Measurements from ENCODE around the gene PTGFR.

Gene PTGFR

DNA sequence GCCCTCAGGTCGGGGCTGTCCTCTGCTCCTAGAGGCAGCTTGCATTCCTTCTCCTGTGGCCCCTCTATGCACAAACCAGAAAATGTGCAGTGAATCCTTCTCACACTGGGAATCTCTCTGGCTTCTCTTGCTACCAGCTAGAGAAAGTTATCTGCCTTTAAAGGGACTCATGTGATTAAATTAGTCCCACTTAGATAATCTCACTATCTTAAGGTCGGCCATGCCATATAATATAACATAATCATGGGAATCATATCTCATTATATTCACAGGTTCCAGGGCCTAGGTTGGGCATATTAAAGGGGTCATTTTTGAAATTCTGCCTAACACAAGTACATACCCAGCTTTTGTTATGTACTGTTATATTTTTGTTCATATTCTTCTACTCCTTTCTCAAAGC is 31.4 kb downstream of the PTGFR start:
- no peak for DNase-seq

DNA sequence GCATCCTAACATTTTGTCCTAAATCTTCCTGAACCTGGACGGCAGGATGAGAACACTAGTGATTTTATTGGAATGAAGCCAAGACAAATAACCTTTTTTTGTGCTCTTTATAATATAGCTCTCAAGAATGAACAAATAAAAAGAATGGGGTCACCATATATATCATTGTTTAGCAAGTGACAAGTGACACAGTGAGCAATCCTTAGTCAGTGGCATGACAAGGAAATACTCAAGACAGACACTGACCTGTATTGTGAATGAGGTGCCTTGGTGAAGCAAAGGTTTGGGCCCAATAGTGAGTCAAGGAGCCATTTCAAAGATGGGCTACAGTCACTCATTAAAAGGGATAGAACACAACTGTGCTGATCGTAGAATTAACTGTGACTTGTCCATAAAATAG is 35.7 kb downstream of the PTGFR start:
- no peak for DNase-seq

DNA sequence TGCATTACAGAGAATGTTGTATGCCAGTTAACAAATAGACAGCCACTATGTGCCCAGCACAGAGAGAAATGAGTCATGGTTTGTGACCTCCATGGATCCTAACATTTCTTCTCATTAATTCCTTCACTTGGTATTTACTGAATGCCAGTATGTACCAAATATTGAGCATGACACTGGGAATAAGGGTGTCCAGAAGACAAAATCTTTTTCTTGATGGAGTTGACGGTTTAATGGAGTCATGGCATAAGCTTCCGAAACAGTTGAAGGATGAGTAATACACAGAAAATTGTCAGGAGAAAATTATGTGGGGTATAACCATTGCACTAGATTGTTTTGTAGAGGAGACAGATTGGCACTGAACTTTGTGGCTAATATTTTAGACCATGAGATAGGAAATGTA is 36.9 kb downstream of the PTGFR start:
- no peak for DNase-seq

DNA sequence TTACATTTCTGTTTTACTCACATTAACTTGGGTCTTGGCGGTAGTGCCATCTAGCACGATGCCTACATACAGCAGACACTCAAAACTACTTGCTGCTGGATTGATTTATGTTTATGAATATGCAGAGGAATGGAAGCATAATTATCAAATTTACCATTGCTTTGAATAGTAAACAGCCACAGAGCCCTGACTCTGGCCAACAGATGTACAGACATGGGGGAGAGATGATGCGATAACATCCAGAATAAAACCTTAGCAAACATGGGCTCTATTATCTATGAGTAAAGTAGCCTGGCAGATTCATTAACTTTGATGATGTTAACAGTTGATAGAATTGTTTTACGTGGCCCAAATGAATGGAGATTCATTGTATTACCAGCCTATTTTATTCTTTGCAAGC is 42.8 kb downstream of the PTGFR start:
- DNase-seq, result no peak

DNA sequence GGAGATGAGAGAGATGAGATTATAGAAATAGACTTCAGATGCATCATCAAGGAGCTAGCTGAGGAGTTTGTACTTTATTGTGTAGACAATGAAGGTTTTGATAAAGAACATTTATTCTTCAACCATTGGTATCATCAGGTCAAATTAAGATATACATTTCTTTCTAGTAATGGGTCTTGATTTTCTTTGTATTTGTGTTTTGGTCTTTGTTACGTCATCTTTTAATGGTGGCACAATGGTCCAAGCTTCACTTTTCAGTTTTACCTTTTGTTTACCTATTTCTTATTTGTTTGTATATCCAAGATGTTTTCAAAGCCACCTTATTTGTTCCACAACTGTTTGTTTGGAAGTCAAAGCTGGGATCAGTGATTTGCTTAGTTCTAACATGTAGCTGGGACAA is 44.5 kb downstream of the PTGFR start:
- no peak for DNase-seq

DNA sequence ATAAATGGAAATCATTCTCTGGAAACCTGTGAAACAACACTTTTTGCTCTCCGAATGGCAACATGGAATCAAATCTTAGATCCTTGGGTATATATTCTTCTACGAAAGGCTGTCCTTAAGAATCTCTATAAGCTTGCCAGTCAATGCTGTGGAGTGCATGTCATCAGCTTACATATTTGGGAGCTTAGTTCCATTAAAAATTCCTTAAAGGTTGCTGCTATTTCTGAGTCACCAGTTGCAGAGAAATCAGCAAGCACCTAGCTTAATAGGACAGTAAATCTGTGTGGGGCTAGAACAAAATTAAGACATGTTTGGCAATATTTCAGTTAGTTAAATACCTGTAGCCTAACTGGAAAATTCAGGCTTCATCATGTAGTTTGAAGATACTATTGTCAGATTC is 45.7 kb downstream of the PTGFR start:
- DNase-seq, result no peak

DNA sequence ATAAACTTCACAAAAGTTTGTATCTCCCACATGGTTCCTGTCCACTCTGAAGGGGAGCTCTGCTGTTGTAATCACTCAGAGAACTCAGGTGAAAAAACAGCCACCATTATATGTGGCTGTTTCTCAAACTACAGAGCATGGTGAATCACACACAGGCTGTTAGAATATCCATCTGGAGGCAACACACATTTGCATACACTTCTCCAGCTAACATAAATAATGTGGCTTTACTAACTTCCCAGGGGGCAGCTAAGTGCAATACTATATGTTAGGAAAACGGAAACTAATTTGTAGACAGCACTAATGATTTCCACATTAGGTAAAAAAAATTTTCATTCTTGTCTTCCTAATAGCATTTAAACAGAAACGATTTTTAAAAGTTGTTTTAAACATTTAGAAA is 49.3 kb downstream of the PTGFR start:
- no peak for DNase-seq

DNA sequence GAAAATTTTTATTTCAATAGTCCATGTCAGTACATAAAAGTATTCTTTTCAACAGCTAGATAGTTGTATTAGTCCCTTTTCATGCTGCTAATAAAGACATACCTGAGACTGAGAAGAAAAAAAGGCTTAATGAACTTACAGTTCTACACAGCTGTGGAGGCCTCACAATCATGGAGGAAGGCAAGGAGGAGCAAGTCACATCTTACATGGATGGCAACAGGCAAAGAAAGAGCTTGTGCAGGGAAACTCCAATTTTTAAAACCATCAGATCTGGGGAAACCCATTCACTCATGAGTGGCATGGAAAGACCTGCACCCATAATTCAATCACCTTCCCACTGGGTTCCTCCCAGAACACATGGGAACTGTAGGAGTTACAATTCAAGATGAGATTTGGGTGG is 50.7 kb downstream of the PTGFR start:
- DNase-seq, result no peak

DNA sequence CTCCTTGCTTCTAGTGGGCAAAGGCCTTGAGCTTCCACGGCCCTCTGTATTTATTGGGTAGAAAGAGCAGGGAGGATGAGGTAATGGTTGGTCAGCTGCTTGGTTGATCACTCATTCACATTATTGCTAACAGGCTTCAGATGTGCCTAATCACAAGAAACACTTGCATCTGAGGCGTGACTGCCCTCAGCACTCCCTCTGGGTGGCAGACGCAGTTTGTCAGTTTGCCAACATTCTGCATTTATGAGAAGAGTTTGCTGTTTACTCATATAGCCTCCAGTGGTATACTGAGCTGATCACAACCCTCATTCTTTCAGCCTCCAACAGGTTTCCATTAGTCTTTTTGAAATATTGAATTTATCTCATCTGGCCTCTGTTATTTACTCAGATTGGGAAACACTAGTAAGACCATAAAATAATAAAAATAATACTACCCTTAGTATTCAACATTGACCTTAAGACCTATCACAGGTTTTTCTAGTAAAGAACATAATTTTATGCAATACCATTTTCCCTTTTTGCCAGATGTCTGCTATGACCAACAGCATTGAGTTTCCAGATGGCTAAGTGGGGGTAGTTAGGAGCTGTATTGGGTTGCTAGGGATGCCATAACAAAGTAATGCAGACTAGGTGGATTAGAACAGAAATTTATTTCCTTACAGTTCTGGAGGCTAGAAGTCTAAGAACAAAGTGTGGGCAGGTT is 53.3 kb downstream of the PTGFR start:
- DNase-seq, result no peak

DNA sequence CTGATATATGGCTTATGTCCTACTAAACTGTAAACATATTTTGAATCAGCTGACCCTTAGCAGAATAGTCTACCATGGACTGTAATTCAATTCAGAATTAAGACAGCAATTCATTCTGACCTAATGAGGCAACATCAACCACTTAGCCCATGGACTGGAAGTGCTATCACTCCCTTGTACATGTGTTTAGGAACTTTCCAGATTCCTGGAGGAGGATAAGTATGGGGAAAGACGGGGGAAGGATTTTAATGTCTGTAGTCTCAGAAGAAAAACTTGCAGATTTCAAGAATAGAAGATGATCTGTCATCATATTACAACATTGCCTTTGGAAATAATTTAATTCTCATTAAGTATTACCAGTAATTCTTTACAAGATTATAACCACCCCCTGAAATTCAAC is 56.3 kb downstream of the PTGFR start:
- no peak for DNase-seq

DNA sequence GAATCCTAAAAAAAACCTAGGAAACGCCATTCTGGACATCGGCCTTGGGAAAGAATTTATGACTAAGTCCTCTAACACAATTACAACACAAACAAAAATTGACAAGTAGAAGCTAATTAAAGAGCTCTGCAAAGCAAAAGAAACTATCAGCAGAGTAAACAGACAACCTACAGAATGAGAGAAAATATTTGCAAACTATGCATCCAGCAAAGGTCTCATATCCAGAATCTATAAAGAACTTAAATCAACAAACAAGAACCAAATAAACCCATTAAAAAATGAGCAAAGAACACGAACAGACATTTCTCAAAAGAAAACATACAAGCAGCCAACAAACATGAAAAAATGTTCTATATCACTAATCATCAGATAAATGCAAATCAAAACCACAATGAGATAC is 58.6 kb downstream of the PTGFR start:
- DNase-seq, result no peak

DNA sequence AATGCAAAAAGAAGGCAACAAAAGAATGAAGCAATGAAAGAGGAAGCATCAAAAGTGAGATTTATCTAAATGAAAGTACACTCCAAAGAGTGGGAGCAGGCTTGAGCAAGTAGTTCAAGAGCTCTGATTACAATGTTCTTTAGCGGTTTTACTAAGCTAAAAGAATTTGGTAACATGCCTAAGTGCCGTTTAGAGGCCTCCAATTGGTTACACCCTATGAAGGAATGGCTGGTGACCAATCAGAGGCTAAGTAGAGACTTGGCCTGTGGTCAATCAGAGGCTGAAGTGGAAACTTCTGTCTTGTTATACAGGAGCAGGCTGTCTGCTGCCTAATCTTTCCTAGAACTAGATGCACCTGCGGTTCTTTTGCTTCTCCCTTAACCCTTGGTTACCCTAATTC is 59.1 kb downstream of the PTGFR start:
- no peak for DNase-seq

DNA sequence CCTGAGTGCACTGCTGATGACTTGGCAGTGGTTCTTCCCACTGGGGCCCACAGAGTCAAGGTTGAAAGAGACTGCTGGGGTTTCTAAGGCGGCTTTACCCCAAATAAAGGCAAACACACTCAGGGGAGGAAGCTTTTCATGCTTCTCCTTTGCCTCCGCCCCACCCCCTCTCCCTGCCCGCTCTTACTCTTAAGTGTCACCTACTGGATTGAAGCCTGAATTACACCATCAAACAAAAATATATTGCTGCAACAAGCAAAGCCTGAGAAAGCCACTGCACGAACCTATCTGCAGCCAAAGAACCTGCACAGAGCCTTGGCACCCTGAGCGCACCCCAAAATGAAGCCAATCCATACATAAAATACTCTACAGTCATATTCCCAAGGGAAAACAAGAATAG is 63.1 kb downstream of the PTGFR start:
- no peak for DNase-seq

DNA sequence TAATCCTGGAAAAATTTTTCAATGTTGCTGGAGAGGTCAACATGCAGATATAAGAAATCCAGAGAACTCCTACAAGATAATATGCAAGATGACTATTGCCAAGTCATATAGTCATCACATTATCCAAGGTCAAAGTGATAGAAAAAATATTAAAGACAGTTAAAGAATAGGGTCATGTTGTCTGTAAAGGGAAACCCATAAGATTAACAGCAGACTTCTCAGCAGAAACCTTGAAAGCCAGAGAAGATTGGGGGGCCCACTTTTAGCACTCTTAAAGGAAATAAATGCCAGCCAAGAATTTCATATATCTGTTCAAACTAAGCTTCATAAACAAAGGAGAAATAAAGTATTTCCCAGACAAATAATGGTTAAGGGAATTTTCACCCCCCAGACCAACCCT is 64.1 kb downstream of the PTGFR start:
- no peak for DNase-seq

DNA sequence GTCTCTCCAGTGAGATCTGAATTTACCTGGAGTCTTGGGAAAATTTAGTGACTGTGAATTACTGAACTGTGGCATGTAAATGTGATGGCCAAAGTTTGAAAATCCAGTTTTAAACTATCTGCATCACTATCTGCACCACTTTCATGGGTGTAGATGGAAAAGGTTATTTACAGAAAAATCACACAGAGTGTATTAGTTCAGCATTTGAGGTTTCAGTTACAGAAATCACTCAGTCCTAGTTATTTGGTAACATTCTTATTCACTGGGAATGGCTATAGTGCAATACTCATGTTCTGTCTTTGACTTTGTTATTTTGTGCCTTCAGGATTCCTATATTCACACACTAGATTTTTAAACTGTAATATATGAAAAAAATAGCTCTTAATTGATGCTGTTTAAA is 68.9 kb downstream of the PTGFR start:
- DNase-seq, result no peak

DNA sequence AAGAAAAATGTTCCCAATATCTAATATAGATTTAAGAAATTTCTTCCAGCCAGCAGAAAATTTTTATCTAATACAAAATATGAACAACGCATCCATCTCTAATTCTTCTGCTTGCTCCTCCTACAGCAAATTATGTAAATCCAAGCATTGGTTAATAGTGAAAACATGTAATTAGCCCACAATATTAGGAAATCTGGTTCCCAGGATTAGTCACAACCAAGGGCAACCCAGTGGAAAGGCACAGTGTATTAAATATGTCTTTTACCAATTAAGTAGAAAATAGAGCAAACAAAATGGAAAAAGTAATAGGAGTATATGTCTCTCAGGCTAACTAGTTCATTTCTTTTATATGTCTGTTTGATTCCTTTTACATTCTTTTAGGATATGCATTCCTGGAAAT is 70.0 kb downstream of the PTGFR start:
- DNase-seq, result no peak

DNA sequence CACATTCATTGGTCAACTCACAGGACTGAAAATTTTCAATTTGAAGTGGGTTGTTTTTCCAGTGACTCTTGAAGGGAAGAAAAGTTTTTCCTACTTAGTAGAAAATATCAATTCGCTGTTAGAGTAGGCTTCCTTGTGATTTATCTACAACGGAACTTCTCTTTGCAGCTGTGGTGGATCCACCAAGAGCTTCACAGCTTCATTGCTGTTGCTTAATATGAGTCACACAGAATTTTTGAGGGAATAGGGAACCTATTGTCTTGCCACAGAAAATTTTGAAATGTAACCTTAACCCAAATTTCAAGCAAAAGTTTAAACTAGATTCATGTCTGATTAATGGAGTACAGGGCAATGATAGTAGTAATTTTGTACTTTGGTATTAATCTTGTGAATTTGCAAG is 71.1 kb downstream of the PTGFR start:
- no peak for DNase-seq

DNA sequence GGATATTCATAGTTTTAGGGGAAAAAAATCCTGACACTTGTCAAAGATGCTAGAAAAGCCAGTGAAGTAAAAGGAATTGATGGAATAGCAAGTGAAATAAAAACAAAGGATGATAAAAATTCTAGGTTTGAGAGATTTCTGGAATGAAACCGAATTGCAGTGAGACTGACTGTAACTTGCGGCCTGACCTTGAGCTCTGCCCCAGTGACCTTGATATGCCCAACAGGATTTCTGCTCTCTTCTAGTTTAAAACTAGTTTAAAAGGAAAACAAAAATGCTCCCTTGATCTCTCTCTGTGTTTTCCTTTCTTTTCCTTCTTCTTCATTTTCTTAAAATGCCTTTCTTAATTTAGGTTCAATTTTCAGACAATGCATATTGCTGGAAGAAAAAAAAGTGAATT is 74.6 kb downstream of the PTGFR start:
- DNase-seq, result no peak

DNA sequence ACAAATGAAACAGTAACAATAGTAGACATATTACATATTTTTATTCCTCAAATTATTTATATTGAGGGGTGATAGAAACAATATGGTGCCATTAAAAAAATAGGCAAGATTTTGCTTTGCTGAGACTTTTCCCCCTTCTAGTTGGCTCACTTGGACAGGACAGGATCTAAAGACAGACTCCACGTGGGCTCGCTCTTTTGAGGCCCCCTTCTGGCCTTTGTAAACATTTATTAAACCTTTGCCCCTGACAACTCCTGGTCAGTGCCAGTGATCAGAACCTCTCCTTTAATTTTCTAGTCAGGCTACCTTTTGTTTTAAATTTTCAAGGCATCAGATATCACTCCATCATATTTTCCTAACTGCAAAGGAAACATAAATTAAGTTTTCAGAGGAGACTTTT is 79.8 kb downstream of the PTGFR start:
- DNase-seq, result no peak

DNA sequence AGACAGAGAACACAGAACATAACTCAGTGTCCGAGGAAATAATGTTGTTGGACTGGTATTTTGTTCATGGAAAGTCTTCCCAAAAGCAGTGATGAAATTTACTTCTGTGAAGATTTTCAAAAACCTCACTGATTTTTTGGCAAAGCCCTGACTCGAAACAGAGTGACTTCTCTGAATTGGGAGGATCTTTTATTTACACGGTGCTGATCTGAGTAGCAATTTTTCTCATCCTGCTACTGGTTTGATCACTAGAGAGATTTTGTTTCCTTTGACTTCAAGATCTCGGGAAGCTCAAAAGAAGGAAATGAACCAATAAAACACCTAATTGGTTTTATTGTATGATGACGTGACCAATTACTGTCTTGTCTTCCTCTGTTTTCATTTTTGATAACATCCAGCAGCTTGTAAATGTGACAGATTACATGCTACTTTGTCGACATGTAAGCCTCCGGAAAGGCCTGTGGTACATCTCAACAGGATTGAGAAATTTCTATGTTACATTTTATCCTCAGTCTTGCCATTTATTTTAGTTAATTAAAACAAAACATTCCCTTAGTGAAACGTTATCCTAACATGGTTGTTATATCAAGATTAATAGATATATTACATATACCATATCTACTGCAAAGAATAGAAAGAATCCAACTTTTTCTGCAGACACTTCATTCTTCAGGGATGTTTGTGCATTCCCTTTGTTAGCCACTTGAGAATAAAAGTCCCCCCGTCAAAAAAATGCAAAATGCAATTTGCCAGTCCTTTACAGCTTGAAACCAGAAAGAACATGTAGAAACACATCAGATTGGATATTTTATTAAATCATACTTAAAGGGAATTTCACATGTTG is 86.7 kb downstream of the PTGFR start:
- DNase-seq, result no peak

DNA sequence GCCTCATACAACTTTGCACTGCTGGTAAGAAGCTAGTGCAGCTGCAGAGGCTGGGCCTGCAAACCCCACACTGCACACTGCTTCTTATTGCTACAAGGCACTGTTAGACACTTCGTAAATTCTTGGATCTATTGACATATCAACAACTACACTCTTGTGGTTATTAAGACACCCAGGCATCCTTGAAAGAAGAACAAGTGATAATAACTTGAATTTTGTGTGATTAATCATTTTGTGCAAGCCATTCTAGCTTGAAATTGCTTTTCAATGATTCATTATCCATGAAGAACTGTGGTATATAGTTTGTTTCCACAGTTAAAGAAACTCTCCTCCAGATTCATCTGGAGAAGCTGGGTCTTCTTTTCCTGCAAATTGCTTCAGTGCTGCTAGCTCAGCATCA is 95.8 kb downstream of the PTGFR start:
- DNase-seq, result no peak

DNA sequence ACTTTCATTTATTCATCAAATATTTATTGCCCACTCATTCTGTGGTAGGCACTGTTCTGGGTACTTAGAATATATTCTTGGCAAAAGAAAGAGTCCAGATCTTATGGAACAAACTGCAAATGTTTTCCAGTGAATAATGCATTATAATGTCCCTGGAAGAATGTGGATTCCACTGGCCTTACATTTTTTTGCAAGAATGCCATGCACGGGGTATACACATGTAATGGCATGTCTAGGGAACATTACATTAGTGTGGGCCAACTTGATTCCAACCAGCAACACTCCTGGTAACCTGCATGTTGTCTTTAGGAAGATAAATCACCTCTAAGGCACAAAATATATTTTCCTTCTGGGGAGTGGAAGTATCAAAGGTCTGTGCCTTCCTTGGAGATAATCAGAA is 96.4 kb downstream of the PTGFR start:
- DNase-seq, result no peak

Data from effector CD4-positive, alpha-beta T cell (primary cell).